GM18505 (cell line): ENCODE results near the gene TMEM201.
A peak's percentile ranks its signal among the peaks of the same experiment; 100 is the strongest.

Experiments used
- ATAC-seq: cut with Tn5 transposase; IDR thresholded peaks from one replicate; pipeline ENCODE4 v1.9.1; 2021; ENCODE audit not compliant: unreplicated experiment
- POLR2A ChIP-seq: IDR thresholded peaks from 4 replicates; pipeline ENCODE4 v1.6.1; 2011; ENCODE audit warnings: borderline replicate concordance; ENCODE audit not compliant: insufficient read depth, insufficient read length; ENCODE audit errors: extremely low read depth

TMEM201 gene

DNA sequence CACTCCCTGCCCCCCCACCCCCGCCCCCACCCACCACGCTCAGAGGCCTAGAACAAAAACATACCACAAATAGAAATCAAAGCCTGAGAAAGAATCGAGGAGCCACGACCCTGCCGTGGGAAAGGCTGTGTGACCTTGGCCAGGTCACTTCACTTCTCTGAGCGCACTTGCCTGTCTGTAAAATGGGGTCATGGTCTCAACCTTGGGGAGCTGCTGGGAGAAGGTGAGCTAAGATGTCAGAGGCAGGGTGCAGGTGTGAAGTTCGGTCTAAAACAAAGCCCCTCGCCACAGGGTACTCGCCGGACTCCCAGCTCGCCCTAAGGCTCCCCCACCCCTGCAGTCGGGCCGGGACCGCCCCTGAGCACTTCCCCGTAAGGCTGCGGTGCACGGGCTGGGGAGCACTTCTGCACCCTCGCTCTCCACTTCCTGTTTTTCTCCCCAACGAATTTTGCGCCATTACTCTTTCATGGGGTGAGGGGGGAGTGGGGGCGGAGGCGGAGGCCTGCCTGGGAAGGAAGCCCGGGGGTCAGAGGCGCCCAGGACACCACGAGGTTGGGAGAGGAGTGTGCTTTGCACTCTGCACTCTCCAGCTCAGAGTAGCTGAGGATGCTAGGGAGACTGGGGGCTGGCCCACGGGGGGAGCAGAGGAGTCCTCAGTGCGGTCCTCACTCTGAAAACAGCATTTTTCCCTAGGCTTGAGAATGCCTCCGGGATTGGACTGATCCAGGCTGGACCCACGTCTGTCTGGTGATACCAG is 40.9 kb downstream of the TMEM201 start:
- no peak for ATAC-seq
- TF ChIP-seq POLR2A = peak; percentile 62

DNA sequence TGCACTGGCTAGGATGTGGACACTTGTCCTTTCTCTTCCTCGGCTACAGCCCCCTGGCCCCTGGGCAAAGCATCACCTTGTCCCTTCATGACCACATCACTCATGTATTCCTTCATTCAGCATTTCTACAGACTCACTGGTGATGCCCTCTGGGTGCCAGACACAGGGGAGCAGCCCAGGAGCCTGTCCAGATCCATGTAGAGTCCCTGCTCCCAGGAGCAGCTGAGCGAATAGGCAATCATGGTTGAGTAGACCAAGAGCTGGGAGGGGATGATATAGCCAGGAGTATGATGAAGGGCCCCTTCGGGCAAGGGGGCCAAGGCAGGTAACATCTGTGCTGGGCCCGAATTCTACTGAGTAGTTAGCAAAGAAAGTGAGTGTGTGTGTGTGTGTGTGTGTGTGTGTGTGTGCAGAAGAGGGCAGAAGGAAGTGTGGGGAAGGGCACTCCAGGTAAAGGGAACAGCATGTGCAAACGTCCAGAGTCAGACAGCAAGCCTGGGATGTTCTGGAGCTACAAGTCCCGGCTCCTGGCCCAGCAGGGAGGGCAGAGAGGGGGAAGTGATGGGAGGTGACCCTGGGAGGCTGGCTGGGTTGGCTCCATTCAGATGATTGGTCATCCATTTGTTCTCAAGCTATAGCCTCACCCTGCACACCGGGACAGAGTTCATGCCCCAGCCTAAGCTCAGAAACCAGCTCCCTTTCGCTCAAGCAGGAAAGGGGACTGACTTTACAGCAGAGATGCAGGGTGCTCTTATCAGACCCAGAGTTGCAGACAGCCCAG is 41.8 kb downstream of the TMEM201 start:
- ATAC-seq = no peak
- TF ChIP-seq POLR2A = no peak

- ATAC-seq = no peak
- no peak for TF ChIP-seq POLR2A
These were observed 42.9 kb downstream of the TMEM201 start for GRCh38 chr1:9631613-9632012.

GRCh38 chr1:9633493-9633892 is 44.8 kb downstream of the TMEM201 start:
- no peak for TF ChIP-seq POLR2A
- ATAC-seq = no peak

DNA sequence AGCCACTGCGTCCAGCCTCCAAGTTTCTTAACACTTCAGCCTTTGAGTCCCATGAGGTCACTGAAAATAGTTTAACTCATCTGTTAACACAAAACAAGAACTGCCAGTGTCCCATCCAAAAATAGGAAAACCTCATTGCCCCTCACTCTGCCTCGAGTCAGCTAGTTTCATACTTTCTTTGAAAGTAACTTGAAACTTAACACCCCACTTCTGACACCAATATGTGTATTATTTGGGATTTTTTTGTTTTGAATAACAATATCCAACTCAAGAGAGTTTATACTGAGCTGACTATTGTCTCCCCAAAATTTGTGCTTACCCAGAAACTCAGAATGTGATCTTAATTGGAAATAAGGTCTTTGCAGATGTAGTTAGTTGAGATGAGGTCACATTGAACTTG is 45.9 kb downstream of the TMEM201 start:
- no peak for TF ChIP-seq POLR2A
- no peak for ATAC-seq

DNA sequence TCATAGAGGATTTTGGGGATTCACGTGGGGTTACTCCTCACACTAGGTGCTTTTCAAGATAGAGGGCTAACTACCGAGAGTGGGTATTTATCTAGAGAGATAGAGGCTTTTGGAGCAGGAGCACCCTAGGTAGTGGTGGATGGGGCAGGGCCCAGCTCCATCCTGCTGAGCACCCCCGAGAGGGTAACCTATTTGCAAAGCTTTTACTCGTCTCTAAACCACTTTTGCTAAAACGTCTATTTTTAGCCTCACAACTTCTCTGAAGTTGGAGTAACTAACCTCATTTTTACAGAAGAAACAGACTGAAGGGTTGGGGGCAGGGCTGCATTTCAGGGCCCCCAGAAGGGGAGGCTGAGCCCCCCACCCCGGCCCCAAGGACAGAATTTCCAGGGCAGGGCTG is 50.5 kb downstream of the TMEM201 start:
- ATAC-seq = no peak
- no peak for TF ChIP-seq POLR2A

DNA sequence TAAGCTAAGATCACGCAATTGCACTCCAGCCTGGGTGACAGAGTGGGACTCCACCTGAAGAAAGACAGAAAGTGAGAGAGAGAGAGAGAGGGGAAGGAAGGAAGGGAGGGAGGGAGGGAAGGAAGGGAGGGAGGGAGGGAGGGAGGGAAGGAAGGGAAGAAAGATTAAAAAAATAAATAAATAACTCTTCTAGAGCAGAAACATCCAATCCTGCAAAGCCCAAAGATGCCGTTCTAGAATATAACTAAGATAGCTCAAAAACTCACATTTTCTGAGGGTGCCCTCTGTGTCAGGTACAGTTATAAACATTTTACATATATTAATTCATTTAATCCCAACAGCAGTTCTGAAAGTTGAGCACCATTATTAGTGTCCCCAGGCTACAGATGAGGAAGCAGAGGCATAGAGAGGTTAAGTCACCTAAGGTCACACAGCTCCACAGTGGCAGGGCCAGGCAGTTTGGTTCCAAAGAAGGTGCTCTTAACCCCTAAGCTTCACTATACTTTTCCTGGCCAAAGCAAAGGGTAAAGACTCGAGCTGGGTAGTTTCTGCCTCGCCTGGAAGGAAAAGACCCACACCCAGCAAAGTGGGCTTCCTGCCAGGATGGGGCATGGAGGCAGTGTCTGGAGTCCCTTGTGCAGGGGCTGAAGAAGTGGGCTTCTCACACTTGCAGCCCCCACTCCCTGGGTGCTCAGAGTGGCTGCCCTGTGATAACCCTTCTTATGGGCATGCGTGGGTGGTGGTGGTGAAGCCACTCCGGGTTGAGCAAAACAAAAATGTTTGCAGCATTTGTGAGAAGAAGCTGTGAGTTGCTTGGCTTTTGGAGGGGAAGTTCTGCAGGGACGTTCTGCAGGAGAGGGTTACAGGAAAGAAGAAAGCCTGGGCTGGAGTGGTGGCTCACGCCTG is 54.9 kb downstream of the TMEM201 start:
- TF ChIP-seq POLR2A = no peak
- ATAC-seq = no peak

- no peak for TF ChIP-seq POLR2A
- no peak for ATAC-seq
These were observed 57.3 kb downstream of the TMEM201 start for GRCh38 chr1:9646037-9646436.

DNA sequence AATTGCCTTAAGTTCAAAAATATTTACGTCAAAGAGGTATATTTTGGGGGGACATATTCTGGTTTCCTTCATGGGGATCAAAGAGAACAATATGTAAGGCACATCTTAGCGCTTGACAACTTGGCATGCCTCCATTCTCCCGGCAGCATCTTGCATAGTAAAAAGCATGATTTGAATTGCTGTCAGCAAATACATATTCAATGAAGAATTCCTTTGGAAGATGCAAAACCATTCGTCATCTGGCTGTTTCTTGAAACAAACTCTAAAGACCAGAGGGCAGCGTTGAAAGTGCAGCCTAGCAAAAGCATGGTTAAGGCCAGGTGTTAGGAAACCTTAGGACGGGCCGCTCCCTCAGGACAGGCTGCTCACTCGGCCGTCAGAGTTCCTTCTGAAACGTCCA is 59.5 kb downstream of the TMEM201 start:
- ATAC-seq = no peak
- no peak for TF ChIP-seq POLR2A

- TF ChIP-seq POLR2A = no peak
These were observed 61.1 kb downstream of the TMEM201 start for GRCh38 chr1:9649769-9650168.

DNA sequence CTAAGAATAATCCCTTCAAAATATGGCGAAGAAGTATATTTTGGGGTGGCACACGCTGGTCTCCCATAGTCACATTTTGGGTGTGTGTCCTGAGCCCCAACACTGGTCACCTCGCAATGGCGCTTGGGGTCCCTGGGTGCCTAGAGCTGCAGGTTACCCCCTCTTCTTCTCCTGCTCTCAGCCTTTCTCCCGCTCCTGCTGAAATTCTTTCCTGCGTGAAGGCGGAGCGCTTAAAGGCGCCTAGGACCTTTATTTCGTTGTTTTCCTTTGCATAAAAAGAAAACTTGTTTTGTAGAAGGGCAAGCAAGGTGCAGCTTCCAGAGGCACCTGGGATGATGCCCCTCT is 62.5 kb downstream of the TMEM201 start:
- no peak for ATAC-seq
- no peak for TF ChIP-seq POLR2A

More at GRCh38 chr1:9649769-9650168, 61.1 kb downstream of the TMEM201 start:
- ATAC-seq = no peak

- ATAC-seq = no peak
These were observed 63.1 kb downstream of the TMEM201 start, which contains the start of gene PIK3CD for GRCh38 chr1:9651565-9652378. TSS of gene PIK3CD (plus strand) at chr1:9651731. CDS start at chr1:9710456, 58,725 bp downstream.

More at GRCh38 chr1:9651565-9652378, 63.1 kb downstream of the TMEM201 start, which contains the start of gene PIK3CD:
- TF ChIP-seq POLR2A = peak; percentile 86
